Measurements from ENCODE around the gene VSIG8. TPM values are rescaled to one million over a fixed set of nuclear protein-coding genes. Genes with fewer than 3 reads are reported as not detected.
A peak's percentile ranks its signal among the peaks of the same experiment; 100 is the strongest.

Gene VSIG8
- total RNA-seq (2022): not detected in 2 replicates
- percentile 11 among the genes with signal in this experiment for Bru-seq, nascent RNA
- percentile 6 among the genes with signal in this experiment for BruChase-seq, experiment 1, labeled RNA remaining after a 2-hour chase
- BruChase-seq, experiment 2, labeled RNA remaining after a 6-hour chase: not detected
- long read RNA-seq: 0 reads

- no peaks in the 10 kb centered on the region for H3K9me3 Mint-ChIP-seq (ENCODE audit: unreplicated experiment)
- no peaks in the 10 kb centered on the region for H3K4me1 Mint-ChIP-seq (ENCODE audit: low read depth, unreplicated experiment)
- H3K27ac Mint-ChIP-seq (ENCODE audit: unreplicated experiment): no peak within 1 kb of the TSS
- Histone ChIP-seq H3K27me3 (replicated peaks; ENCODE audit: control insufficient read depth, insufficient read depth, low read length) (no peaks in the 10 kb centered on the region; the same call in 1 of the 2 replicates), H3K36me3 (ENCODE audit: control insufficient read depth, insufficient read depth, low read length) (no peaks in the 10 kb centered on the region), H3K4me1 (no peaks in the 10 kb centered on the region), H3K9me3 (no peaks in the 10 kb centered on the region), H3K4me3 (ENCODE audit: low read depth, low read length) (no peak within 1 kb of the TSS)
- no TSS peak for BruUV-seq (replicated peaks)
- no peaks in the 10 kb centered on the region for H3K27me3 Mint-ChIP-seq (ENCODE audit: insufficient read depth, unreplicated experiment)
- POLR2A ChIA-PET: no interaction called here
- no peaks in the 10 kb centered on the region for H3K36me3 Mint-ChIP-seq (ENCODE audit: insufficient read depth, unreplicated experiment)
- intact Hi-C loops (cut with micrococcal nuclease; ENCODE audit: unreplicated experiment): no loop called here
- no peak for TF ChIP-seq CTCF (IDR thresholded peaks at IDR 0.05; ENCODE audit: insufficient read depth in 1 of 2, low read depth in 1 of 2, low read length in 1 of 2, severe bottlenecking in 1 of 2, unreplicated experiment in 1 of 2)
- no peak within 1 kb of the TSS for H3K4me3 Mint-ChIP-seq (ENCODE audit: unreplicated experiment)
- CTCF ChIA-PET: no interaction called here
- DNase-seq: no peak
Measured at GRCh38 chr1:159862557-159862956, at the start of gene VSIG8. TSS of gene VSIG8 (minus strand) at chr1:159862657. CDS start at chr1:159862521, 136 bp downstream.

- Histone ChIP-seq H3K4me1 (peaks cover 95% of the 10 kb centered on the region), H3K4me3 (ENCODE audit: low read depth, low read length) (no peak overlapping the region), H3K9me3 (no peaks in the 10 kb centered on the region), H3K36me3 (ENCODE audit: control insufficient read depth, insufficient read depth, low read length) (no peaks in the 10 kb centered on the region), H3K27me3 (replicated peaks; ENCODE audit: control insufficient read depth, insufficient read depth, low read length) (no peaks in the 10 kb centered on the region)
- no peaks in the 10 kb centered on the region for H3K9me3 Mint-ChIP-seq (ENCODE audit: unreplicated experiment)
- peaks cover 54% of the 10 kb centered on the region for H3K36me3 Mint-ChIP-seq (ENCODE audit: insufficient read depth, unreplicated experiment)
- CTCF ChIA-PET: no interaction called here
- peaks cover 81% of the 10 kb centered on the region for H3K4me1 Mint-ChIP-seq (ENCODE audit: low read depth, unreplicated experiment)
- H3K4me3 Mint-ChIP-seq (ENCODE audit: unreplicated experiment): no peak overlapping the region
- POLR2A ChIA-PET: no interaction called here
- BruUV-seq (replicated peaks): no TSS peak
- no peaks in the 10 kb centered on the region for H3K27me3 Mint-ChIP-seq (ENCODE audit: insufficient read depth, unreplicated experiment)
- peak overlapping the region; percentile 89 for H3K27ac Mint-ChIP-seq (ENCODE audit: unreplicated experiment)
- no peak for TF ChIP-seq CTCF (IDR thresholded peaks at IDR 0.05; ENCODE audit: insufficient read depth in 1 of 2, low read depth in 1 of 2, low read length in 1 of 2, severe bottlenecking in 1 of 2, unreplicated experiment in 1 of 2)
- no peak for DNase-seq
- intact Hi-C loops (cut with micrococcal nuclease; ENCODE audit: unreplicated experiment): no loop called here
Measured at GRCh38 chr1:159911326-159912070, 49.0 kb upstream of the VSIG8 start.

- H3K36me3 Mint-ChIP-seq (ENCODE audit: insufficient read depth, unreplicated experiment): peaks cover 34% of the 10 kb centered on the region
- H3K27ac Mint-ChIP-seq (ENCODE audit: unreplicated experiment): peak overlapping the region; percentile 37
- DNase-seq: no peak
- H3K4me1 Mint-ChIP-seq (ENCODE audit: low read depth, unreplicated experiment): peaks cover 53% of the 10 kb centered on the region
- Histone ChIP-seq H3K9me3 (peaks cover 5% of the 10 kb centered on the region; the same call in 1 of the 2 replicates), H3K36me3 (ENCODE audit: control insufficient read depth, insufficient read depth, low read length) (no peaks in the 10 kb centered on the region), H3K4me3 (ENCODE audit: low read depth, low read length) (no peak overlapping the region), H3K4me1 (peaks cover 83% of the 10 kb centered on the region), H3K27me3 (replicated peaks; ENCODE audit: control insufficient read depth, insufficient read depth, low read length) (no peaks in the 10 kb centered on the region)
- POLR2A ChIA-PET: no interaction called here
- H3K4me3 Mint-ChIP-seq (ENCODE audit: unreplicated experiment): peak overlapping the region; percentile 59
- BruUV-seq (replicated peaks): no TSS peak
- TF ChIP-seq CTCF (IDR thresholded peaks at IDR 0.05; ENCODE audit: insufficient read depth in 1 of 2, low read depth in 1 of 2, low read length in 1 of 2, severe bottlenecking in 1 of 2, unreplicated experiment in 1 of 2): no peak
- CTCF ChIA-PET: interaction anchor here (1.6 kb wide), 1 partner anchor 15 kb away, joined by 5 read pairs; no protein-coding TSS in a partner anchor
- H3K27me3 Mint-ChIP-seq (ENCODE audit: insufficient read depth, unreplicated experiment): no peaks in the 10 kb centered on the region
- intact Hi-C loops (cut with micrococcal nuclease; ENCODE audit: unreplicated experiment): loop anchor here (5.0 kb wide), 1 partner anchor 56 kb away; no protein-coding TSS in a partner anchor
- peaks cover 5% of the 10 kb centered on the region for H3K9me3 Mint-ChIP-seq (ENCODE audit: unreplicated experiment)
Measured at GRCh38 chr1:159908031-159908940, 45.8 kb upstream of the VSIG8 start.

All from Caco-2 (cell line).